HG02642 (cell line): ENCODE results near the gene NBPF1.
"Not testable (repeated sequence)": the region's sequence is repeated elsewhere in the genome, so short reads cannot be mapped to it uniquely, and the experiment has no call there.

ENCODE experiments used
- ATAC-seq: cut with Tn5 transposase; IDR thresholded peaks from one replicate; pipeline ENCODE4 v1.9.1; 2021; ENCODE audit warnings: mild to moderate bottlenecking; ENCODE audit not compliant: unreplicated experiment, poor library complexity

Gene NBPF1

DNA sequence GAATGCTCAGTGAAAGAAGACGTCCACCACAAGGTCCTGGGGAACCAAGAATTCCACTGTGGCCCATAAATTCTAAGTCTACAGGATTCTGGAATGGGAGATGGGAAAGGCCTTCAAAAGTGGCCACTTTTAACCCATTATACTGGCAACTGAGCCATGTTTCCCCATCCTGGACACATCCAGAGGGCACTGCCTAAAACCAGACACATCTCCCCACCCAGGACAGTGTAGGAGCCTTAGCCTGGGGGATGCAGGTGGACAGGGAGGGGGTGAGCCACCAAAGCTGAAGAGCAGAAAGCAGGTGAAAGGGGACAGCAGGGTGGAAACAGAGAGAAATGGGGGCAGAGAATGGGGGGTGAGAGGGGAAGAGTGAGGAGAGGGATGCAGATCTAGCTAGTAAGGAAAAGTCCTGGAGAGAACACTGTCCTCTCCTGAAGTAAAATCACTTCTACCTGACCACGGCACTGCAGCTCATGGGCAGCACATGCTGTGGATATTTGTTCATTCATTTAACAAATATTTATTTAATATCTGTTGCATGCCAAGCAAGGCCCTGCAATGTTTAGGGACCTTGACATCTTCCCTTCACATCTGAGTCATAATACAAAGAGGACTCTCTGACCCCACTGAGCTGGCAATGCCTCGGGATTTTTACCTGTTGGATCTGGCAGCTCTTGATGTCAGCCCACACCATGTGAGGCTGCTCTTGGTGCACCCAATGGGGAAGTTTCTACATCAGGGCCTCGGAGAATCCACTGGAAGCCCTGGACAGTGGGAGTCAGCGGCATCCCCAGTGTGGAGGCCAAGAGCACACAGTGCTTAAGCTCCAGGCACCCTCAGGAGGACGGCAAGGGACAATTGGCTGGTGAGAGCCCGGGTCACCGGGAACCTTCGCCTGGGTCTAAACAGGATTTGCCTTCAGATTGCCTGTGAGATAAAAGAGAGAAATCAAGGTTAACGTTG lies 5.2 kb downstream of the NBPF1 start:
- not testable (repeated sequence) for ATAC-seq

DNA sequence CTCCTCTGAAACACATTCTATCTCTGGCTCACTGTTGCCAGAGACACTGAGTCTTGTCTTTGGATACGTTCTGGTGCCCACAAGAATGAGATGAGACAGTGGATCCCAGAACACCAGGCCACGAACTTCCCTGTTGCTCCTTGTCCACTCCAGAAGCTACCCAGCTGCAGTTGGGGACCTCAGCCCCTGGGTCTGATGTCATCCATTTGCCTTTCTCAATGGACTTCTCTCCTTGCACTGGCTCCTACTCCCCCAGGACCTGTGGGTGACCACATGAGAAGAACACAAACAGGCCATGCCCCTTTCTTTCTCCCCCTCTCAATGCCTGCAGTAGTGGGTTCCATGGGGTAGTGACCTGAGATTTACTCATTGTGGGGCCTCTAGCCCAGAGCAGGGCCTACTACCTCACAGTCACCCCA lies 5.9 kb downstream of the NBPF1 start:
- no peak for ATAC-seq

DNA sequence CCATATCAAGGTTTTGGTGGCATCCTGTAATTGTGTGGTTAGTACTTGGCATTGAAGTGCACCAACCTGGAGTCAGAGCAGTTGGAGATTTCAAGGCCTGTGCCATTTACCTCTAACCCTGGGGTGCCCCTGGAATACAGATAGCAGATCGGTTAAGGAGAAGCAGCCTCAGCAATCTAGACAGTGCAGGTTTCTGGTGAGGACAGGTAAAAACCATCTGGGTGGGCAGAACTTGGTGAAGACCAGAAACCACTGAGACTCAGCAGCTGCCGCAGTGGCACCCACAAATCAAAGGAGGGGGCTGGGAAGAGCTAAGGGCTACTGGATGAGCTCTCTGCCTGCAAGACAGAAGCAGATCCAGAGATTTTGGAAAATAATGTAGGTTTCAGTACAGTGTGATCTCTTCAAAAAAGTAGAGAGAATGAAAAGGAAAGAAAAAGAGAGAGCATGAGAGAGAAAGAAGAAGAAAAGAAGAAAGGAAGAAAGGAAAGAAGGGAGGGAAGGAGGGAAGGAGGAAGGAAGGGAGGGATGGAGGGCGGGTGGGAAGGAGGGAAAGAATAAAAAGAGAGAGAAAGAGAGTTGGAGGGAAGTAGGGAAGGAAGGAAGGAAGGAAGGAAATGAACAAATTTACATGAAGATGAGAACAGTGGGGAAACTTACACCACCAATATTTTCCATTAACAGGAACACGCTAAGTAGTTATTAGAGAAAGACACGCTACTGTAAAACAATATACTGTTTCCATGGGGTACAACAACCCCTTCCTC lies 6.5 kb downstream of the NBPF1 start:
- ATAC-seq, result not testable (repeated sequence)

DNA sequence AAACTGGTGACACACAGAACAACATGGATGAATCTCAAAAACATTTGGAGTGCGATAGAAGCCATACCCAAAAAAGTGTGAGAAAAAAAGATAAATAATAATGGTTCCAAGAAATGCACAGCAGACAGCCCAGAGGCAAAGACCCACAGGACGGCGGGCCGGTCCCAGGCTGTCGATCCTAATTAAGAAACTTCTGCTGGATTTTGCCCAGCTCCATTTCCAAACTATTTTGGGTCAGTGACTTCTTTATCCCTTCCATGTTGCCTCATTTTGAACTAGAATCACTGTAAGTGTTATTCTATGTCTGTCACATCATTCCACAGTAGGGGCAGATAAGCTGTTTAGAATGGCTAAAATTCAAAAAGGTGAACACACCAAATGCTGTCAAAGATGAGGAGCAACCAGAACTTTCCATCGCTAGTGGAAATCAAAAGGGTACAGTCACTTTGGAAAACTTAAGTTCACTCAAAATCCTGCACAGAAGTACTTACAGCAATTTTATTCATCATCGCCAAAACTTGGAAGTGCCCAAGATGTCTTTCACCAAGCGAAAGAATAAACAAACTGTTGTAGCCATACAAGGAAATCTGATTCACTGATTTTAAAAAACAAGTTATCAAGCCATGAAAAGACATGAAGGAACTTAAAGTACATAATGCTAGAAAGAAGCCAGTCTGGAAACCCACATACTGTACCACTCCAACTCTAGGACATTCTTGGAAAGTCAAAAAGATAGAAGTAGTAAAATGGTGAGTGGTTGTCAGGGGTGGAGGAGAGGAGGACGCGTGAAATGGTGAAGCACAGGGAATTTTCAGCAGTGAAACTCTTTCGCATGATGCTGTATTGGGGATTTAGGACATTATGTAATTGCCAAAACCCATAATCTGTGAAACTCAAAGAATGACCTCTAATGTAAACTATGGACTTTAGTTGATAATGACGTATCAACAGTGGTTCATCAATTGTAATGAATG lies 7.5 kb downstream of the NBPF1 start:
- no peak for ATAC-seq

DNA sequence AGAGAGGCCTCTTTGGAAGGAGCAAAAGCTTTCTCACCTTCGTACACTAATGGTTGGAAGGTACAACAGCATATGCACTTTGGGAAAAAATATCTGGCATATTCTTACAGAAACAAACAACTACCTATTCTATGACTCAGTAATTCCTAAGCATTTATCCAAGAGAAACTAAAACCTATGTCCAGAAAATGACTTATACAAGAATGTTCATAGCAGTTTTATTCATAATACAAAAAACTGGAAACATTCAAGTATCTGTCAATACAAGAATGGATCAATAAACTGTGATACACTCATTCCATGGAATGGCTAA lies 8.2 kb downstream of the NBPF1 start:
- no peak for ATAC-seq

DNA sequence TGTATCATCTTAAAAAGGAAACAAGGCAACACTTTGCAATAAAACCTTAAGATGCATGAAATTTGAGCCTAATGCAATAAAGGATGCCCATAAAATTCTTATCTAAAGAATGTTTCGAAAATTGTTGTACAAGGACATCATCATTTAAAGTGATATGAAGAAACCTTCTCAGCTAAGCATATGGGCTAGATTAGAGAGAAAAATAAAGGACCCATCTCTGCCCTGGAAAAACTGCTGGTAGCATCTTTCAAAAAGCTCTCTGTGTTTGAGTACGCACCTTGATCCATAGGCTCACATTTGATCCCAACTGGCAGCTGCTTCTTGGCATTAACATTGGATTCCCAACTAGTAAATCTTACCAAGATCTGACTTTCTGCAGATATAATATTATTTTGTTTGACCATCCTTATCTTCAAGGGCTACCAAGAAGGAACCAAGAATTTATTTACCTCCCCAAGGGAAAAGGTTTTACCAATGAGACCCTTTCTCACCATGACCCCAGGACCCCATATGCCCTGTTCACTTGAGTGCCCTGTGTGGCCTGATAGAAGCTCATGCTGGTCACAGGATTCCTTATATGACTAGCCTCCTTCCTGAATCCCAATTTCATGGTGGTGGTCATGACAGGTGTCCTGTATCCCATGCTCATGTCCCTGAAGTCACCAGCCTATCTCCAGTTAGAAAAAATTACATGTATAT lies 8.7 kb downstream of the NBPF1 start:
- ATAC-seq, result not testable (repeated sequence)

DNA sequence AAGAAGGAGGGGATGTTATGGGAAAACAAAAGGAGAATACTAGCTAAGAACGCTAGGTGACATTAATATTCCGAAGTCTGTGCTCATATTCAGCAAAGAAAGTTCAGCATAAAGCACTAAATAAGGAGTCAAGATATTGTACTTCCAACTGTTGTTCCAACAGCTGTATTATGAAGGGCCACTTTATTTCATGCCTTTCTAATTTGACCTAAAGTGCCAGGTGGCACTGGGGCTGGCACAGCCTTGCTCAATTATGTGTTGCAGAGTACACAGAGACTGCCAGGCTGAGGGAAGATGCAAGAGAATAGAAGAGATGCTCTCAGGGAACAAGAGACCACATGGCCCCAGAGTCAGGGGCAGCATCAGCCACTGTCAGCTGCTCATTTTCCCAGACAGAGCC lies 9.7 kb downstream of the NBPF1 start:
- not testable (repeated sequence) for ATAC-seq

DNA sequence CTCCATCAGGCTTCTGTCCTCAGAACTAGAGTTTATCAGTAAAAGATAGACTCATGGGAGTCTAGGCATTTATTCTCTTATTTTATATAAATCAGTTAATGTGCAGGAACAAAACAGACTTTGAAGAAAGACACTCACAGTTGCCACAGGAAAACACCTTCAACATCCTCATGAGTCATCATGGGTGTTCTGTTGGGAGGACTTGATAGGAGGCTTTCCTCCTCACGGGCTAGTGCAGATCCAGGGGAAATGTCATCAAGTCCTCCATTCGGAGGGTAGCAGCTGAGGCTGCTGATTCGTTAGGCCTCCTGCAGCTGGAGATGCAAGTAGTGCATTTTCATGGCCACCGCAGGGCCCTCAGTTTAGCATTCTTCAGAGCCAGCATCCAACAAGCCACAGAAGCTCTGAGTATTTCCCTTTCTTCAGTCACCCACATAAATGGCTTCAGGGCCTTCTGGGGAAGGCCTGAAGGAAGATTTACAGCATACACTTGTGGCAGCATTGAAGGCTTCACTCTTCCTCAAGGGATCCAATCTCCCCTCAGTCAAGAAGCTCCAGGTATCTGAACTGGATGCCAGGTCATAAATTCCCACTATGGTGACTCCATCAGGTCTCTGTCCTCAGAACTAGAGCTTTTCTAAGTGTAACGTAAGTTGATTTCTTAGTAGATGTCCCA lies 10.9 kb downstream of the NBPF1 start:
- not testable (repeated sequence) for ATAC-seq

DNA sequence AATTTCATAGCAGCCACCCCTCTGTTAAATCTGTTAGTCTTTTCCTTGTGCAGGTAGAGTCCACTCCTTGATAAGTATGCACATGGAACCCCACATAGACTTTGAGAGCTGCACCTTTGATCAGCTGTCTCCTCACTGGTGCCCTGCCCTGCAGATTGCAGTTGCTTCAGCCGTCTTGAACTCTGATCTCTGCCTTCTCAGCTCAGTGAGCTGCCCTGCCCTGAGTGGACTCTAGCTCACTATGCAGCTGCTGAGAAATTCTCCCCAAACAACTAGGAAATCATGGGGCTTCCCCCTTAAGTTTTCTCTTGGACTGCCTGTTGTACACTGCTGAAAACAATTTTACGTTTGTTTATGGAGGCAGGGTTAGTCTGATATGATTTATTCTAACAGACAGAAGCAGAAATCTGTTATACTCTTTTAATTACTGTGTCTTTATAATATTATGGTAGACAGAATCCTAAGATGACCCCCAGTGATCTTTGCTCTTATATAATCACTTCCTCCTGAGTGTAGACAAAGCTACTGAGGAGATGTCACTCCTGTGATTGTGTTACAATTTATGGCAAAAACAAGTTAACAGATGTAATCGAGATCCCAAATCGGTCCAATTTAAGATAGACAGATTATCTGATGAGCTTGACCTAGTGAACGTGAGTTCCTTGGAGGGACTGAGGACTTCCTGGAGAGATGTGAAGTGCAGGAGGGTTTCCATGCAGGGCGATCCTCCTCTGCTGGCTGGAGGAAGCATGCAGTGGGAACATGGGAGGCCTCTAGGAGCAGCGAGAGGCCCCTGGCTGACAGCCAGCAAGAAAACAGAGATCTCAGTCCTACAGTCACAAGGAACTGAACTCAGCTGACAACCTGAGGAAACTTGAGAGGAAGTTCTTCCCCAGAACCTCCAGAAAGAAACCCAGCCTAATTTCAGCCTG lies 12.2 kb downstream of the NBPF1 start:
- not testable (repeated sequence) for ATAC-seq

DNA sequence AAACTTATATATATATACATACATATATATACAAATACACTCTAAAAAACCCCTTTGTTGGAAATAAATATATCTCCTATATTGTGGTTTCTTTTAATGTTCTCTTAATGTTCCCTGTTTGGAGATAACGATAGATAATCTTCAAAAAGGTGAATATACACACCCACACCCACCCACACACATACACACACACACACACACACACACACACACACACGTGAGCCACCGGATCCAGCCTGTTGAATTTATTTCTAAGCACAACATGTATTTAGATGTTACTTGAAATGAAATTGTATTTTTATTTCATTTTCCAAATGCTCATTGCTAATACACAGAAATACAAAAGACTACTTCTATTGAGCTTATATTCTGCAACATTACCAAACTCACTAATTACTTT lies 14.0 kb downstream of the NBPF1 start:
- not testable (repeated sequence) for ATAC-seq

DNA sequence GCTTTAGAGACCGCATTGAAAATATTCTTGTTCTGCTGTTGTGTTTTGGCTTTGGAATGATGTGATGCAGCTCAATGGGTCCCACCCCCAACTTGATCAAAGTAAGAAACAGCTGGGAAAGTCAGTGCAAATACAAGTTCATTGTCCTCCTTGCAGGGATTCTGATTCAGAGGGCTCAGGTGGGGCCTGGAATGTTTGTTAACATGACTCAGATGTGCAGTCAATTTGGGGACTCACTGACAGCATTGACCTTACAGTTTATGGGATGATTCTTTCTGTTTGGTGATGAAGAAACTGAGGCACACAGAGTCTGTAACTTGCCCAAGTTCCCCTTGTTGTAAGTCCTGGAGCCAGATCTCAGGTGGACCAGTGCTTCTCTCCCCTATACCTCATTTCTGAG lies 18.1 kb downstream of the NBPF1 start:
- not testable (repeated sequence) for ATAC-seq

DNA sequence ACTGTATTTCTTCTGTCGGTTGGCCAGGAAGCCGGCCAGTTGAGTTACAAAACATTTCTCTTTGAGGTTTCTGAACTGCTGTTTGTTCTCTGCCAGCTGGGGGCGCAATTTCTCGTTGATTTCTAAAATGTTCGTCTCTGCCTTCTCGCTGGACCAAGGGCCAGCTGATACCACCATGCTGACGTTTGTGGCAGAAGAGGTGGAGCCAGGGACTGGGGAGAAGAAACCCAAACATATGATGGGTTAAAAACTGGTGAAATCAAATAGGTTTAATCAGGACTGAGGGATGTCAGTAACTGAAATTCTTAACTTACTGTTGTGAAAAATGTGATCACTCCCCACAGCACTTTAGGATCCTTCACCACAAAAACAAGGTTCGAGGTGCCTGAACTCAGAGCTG lies 21.5 kb downstream of the NBPF1 start:
- ATAC-seq, result not testable (repeated sequence)

DNA sequence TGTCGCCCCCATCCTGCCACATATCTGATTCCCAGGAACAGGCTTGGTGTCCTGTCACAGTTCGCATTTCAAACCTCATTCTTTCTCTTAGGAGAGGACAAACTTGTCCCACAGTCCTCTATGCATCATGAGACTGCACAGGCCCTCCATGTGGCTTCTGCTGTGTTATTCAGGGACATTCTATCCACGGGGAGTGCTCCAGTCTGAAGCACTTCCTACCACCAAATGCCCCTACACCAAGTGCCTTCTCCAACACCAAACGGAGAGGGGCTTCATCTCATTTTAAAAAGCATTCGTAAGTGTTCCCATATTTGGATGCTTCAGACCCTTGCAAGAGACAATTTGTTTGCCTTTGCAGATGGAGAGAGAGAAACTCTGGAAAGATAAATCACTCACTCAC lies 25.3 kb downstream of the NBPF1 start:
- not testable (repeated sequence) for ATAC-seq

DNA sequence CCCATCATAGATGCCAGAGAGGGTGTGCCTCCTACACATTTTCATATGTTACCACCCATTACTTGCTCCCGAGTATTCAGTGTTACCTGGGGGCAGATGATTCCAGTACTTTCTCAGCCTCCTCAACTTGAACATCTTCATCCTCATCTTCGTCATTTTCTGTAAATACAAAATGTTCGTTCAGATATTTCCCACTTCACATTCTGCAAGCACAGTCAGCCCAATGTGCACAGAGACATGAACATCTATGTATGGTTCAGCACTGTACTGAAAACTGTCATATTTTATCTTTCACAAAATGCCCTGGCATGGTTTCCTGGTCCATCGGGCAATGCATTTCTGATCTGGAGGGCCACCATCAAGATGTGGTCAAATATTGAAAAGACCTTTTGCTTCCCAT lies 25.7 kb downstream of the NBPF1 start:
- ATAC-seq, result not testable (repeated sequence)

DNA sequence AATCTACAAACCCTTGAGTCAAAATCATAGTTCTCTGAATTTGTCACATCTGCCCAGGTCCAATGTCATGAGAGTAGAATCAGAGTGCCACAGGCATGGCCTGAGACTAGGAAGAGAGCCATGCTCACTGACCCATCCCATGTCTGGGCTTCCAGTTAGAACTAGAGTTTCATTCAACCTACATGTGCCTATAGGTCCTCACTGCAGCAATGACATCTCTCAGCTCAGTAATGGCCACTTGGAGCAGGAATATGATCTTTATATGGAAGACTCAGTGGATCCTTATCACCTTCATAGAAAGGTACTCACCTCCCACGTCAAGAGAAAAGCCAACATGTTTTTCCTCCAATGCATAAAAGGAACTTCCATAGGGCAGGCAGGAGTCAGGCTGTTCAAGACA lies 48.0 kb downstream of the NBPF1 start:
- not testable (repeated sequence) for ATAC-seq

DNA sequence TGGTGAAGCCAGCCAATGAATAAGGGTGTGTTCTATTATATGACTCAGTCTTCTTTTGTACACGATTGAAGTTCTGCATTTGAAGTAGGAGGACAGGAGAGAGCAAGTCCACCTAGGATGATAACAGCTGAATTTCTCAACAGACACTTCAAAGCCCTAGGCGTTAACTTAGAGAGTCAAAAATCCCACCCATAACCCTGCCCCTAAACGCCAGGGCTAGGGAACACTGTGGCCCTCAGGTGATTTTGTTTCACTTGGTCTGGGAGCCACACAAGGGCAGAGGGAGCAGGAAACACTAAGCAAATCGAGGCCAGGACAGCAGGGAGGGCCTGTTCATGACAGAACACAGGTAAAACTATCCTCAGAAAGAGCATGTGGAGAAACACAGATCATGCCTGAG lies 52.3 kb downstream of the NBPF1 start:
- ATAC-seq, result not testable (repeated sequence)

DNA sequence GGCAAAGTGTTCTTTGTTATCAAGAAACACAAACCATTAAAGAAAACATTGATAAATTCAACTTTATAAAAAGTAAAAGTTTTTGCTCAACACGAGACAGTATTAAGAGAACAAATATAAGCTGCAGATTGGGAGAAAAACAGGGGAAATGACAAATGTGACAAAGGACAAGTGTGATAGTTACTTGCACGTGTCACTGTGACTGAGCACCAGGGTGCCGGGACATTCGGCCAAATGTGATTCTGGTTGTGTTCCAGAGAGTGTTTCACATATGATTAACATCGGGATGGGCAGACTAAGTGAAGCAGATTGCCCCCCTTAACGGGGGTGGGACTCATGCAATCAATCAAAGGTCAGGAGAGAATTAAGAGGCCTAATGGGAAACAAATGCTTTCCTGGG lies 52.9 kb downstream of the NBPF1 start:
- not testable (repeated sequence) for ATAC-seq

DNA sequence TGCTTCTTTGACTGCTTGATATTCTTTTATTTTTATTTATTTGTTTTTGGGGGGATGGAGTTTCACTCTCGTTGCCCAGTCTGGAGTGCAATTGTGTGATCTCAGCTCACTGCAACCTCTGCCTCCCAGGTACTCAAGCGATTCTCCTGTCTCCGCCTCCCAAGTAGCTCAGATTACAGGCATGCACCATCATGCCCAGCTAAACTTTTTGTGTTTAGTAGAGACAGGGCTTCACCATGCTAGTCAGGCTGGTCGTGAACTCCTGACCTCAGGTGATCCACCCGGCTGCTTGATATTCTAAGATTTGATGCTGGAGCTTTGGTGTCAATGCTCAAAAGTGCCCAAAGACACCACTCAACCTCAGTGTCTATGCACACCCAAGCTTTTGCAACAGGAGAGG lies 53.7 kb downstream of the NBPF1 start:
- ATAC-seq, result not testable (repeated sequence)
